ENCODE measurements around the gene MZT2B.
"Not testable (repeated sequence)": the region's sequence is repeated elsewhere in the genome, so short reads cannot be mapped to it uniquely, and the experiment has no call there.

The MZT2B gene

GRCh38 chr2:130181880-130182682, at the start of gene MZT2B:
TSS of gene MZT2B (plus strand) at chr2:130182262. CDS start at chr2:130182283, 21 bp downstream.
- not testable (repeated sequence) for H3K27me3 ChIP-seq (ENCODE audit: insufficient read depth, low read depth); H3K4me1 ChIP-seq (ENCODE audit: low read depth, poor library complexity, severe bottlenecking); H3K36me3 ChIP-seq (ENCODE audit: insufficient read depth); H4K20me1 ChIP-seq (ENCODE audit: insufficient read depth); H3K4me3 ChIP-seq (IDR thresholded peaks at IDR 0.05; ENCODE audit: insufficient read depth, low read depth, low read length)
- Histone ChIP-seq H3K9ac (peak within 1 kb of the TSS; percentile 86), H3K4me2 (peak within 1 kb of the TSS; percentile 92), H2AFZ (ENCODE audit: low read depth) (peak within 1 kb of the TSS; percentile 76; the same call in 1 of the 2 replicates), H3K79me2 (ENCODE audit: insufficient read depth, low read depth) (peaks cover 65% of the 10 kb centered on the region), H3K27ac (peak within 1 kb of the TSS; percentile 76)
- peak; percentile 61 for TF ChIP-seq CTCF (conservative IDR thresholded peaks at IDR 0.05; ENCODE audit: low read depth, low read length)

- Histone ChIP-seq H3K4me2 (no peak overlapping the region), H3K4me1 (ENCODE audit: low read depth, poor library complexity, severe bottlenecking) (no peaks in the 10 kb centered on the region), H3K27ac (no peak overlapping the region), H4K20me1 (ENCODE audit: insufficient read depth) (no peaks in the 10 kb centered on the region), H3K9ac (no peak overlapping the region), H3K4me3 (IDR thresholded peaks at IDR 0.05; ENCODE audit: insufficient read depth, low read depth, low read length) (no peak overlapping the region), H3K79me2 (ENCODE audit: insufficient read depth, low read depth) (no peaks in the 10 kb centered on the region), H3K27me3 (ENCODE audit: insufficient read depth, low read depth) (no peaks in the 10 kb centered on the region), H2AFZ (ENCODE audit: low read depth) (no peak overlapping the region), H3K36me3 (ENCODE audit: insufficient read depth) (no peaks in the 10 kb centered on the region)
- no peak for TF ChIP-seq CTCF (conservative IDR thresholded peaks at IDR 0.05; ENCODE audit: low read depth, low read length)
These were observed 46.1 kb upstream of the MZT2B start for GRCh38 chr2:130135692-130136541.

- H3K9ac ChIP-seq; H3K27me3 ChIP-seq (ENCODE audit: insufficient read depth, low read depth); H3K36me3 ChIP-seq (ENCODE audit: insufficient read depth); H4K20me1 ChIP-seq (ENCODE audit: insufficient read depth); H3K4me2 ChIP-seq; H3K79me2 ChIP-seq (ENCODE audit: insufficient read depth, low read depth); H2AFZ ChIP-seq (ENCODE audit: low read depth); H3K4me1 ChIP-seq (ENCODE audit: low read depth, poor library complexity, severe bottlenecking); H3K4me3 ChIP-seq (IDR thresholded peaks at IDR 0.05; ENCODE audit: insufficient read depth, low read depth, low read length); H3K27ac ChIP-seq: not testable (repeated sequence)
These were observed 45.5 kb upstream of the MZT2B start for GRCh38 chr2:130136546-130136945.

GRCh38 chr2:130137118-130137517, 44.9 kb upstream of the MZT2B start:
- not testable (repeated sequence) for H3K4me2 ChIP-seq; H3K27ac ChIP-seq; H2AFZ ChIP-seq (ENCODE audit: low read depth); H3K4me3 ChIP-seq (IDR thresholded peaks at IDR 0.05; ENCODE audit: insufficient read depth, low read depth, low read length); H3K79me2 ChIP-seq (ENCODE audit: insufficient read depth, low read depth); H4K20me1 ChIP-seq (ENCODE audit: insufficient read depth); H3K36me3 ChIP-seq (ENCODE audit: insufficient read depth); H3K9ac ChIP-seq; H3K4me1 ChIP-seq (ENCODE audit: low read depth, poor library complexity, severe bottlenecking); H3K27me3 ChIP-seq (ENCODE audit: insufficient read depth, low read depth)

- not testable (repeated sequence) for H3K4me3 ChIP-seq (IDR thresholded peaks at IDR 0.05; ENCODE audit: insufficient read depth, low read depth, low read length); H3K27ac ChIP-seq; H4K20me1 ChIP-seq (ENCODE audit: insufficient read depth); H3K9ac ChIP-seq; H3K79me2 ChIP-seq (ENCODE audit: insufficient read depth, low read depth); H3K36me3 ChIP-seq (ENCODE audit: insufficient read depth); H2AFZ ChIP-seq (ENCODE audit: low read depth); H3K27me3 ChIP-seq (ENCODE audit: insufficient read depth, low read depth); H3K4me1 ChIP-seq (ENCODE audit: low read depth, poor library complexity, severe bottlenecking); H3K4me2 ChIP-seq
These were observed 43.7 kb upstream of the MZT2B start for GRCh38 chr2:130138326-130138725.

- H3K27ac ChIP-seq; H4K20me1 ChIP-seq (ENCODE audit: insufficient read depth); H3K4me3 ChIP-seq (IDR thresholded peaks at IDR 0.05; ENCODE audit: insufficient read depth, low read depth, low read length); H3K4me2 ChIP-seq; H3K27me3 ChIP-seq (ENCODE audit: insufficient read depth, low read depth); H3K9ac ChIP-seq; H3K36me3 ChIP-seq (ENCODE audit: insufficient read depth); H3K79me2 ChIP-seq (ENCODE audit: insufficient read depth, low read depth); H2AFZ ChIP-seq (ENCODE audit: low read depth); H3K4me1 ChIP-seq (ENCODE audit: low read depth, poor library complexity, severe bottlenecking): not testable (repeated sequence)
These were observed 43.2 kb upstream of the MZT2B start for GRCh38 chr2:130138841-130139251.

GRCh38 chr2:130139331-130140280, 42.5 kb upstream of the MZT2B start:
- H3K27ac ChIP-seq; H3K4me2 ChIP-seq; H2AFZ ChIP-seq (ENCODE audit: low read depth); H4K20me1 ChIP-seq (ENCODE audit: insufficient read depth); H3K36me3 ChIP-seq (ENCODE audit: insufficient read depth); H3K79me2 ChIP-seq (ENCODE audit: insufficient read depth, low read depth); H3K4me1 ChIP-seq (ENCODE audit: low read depth, poor library complexity, severe bottlenecking); H3K9ac ChIP-seq; H3K4me3 ChIP-seq (IDR thresholded peaks at IDR 0.05; ENCODE audit: insufficient read depth, low read depth, low read length); H3K27me3 ChIP-seq (ENCODE audit: insufficient read depth, low read depth): not testable (repeated sequence)

GRCh38 chr2:130140516-130140915, 41.5 kb upstream of the MZT2B start:
- H4K20me1 ChIP-seq (ENCODE audit: insufficient read depth); H3K36me3 ChIP-seq (ENCODE audit: insufficient read depth); H3K27me3 ChIP-seq (ENCODE audit: insufficient read depth, low read depth); H3K4me1 ChIP-seq (ENCODE audit: low read depth, poor library complexity, severe bottlenecking); H3K79me2 ChIP-seq (ENCODE audit: insufficient read depth, low read depth); H2AFZ ChIP-seq (ENCODE audit: low read depth); H3K27ac ChIP-seq; H3K9ac ChIP-seq; H3K4me2 ChIP-seq; H3K4me3 ChIP-seq (IDR thresholded peaks at IDR 0.05; ENCODE audit: insufficient read depth, low read depth, low read length): not testable (repeated sequence)

Data from KMS-11 (cell line).